ENCODE measurements around the gene RMI1. TPM values are rescaled to one million over a fixed set of nuclear protein-coding genes. Genes with fewer than 3 reads are reported as not detected.

RMI1 gene
- total RNA-seq, result 6.8 and 9.8 TPM in 2 replicates

GRCh38 chr9:83980395-83981125 is at the start of gene RMI1:
TSS of gene RMI1 (plus strand) at chr9:83980805. CDS start at chr9:84000987, 20,182 bp downstream.

GRCh38 chr9:83979812-83980394 is 702 bp upstream of the RMI1 start, which contains the start of gene HNRNPK:
TSS of gene HNRNPK (minus strand) at chr9:83980215. CDS start at chr9:83978252, 1,963 bp downstream.

Other genes with a start within 250 kb of the RMI1 start
- gene GKAP1, start 163.0 kb upstream of the RMI1 start, total RNA-seq, result 0.55 and 0.59 TPM in 2 replicates
- 4.2 TPM in 2 replicates for gene KIF27, start 59.4 kb upstream of the RMI1 start, total RNA-seq
- 393 and 553 TPM in 2 replicates for gene HNRNPK, start 590 bp upstream of the RMI1 start, total RNA-seq

Measured in smooth muscle cell of the umbilical artery (primary cell).